ENCODE data around the gene RNF44. TPM values are rescaled to one million over a fixed set of nuclear protein-coding genes. Genes with fewer than 3 reads are reported as not detected.

RNF44 gene
- total RNA-seq, 1 experiment from 2014 or later, result 2.5 TPM

Other genes with a start within 250 kb of the RNF44 start
- gene KIAA1191, start 175.6 kb downstream of the RNF44 start, total RNA-seq (2014; rRNA removed; shearing (Covaris generic)), result 61.0 and 64.9 TPM in 2 replicates
- gene ARL10, start 171.9 kb downstream of the RNF44 start, total RNA-seq (2014; rRNA removed; shearing (Covaris generic)), result 1.3 and 1.4 TPM in 2 replicates
- 27.8 and 28.1 TPM in 2 replicates for gene NOP16, start 148.8 kb downstream of the RNF44 start, total RNA-seq (2014; rRNA removed; shearing (Covaris generic))
- gene HIGD2A, start 148.7 kb downstream of the RNF44 start, total RNA-seq (2014; rRNA removed; shearing (Covaris generic)), result 78.5 and 108 TPM in 2 replicates
- 70.2 and 92.2 TPM in 2 replicates for gene CLTB, start 120.9 kb downstream of the RNF44 start, total RNA-seq (2014; rRNA removed; shearing (Covaris generic))
- gene FAF2, start 89.0 kb downstream of the RNF44 start, total RNA-seq (2014; rRNA removed; shearing (Covaris generic)), result 27.2 and 32.1 TPM in 2 replicates
- not detected in 2 replicates for gene CDHR2, start 11.9 kb upstream of the RNF44 start, total RNA-seq (2014; rRNA removed; shearing (Covaris generic))
- gene GPRIN1, start 72.8 kb upstream of the RNF44 start, total RNA-seq (2014; rRNA removed; shearing (Covaris generic)), result 4.9 and 6.2 TPM in 2 replicates
- gene SNCB, start 93.1 kb upstream of the RNF44 start, total RNA-seq (2014; rRNA removed; shearing (Covaris generic)), result 1.3 TPM in 1 of 2 replicates, not detected in the other
- not detected in 2 replicates for gene EIF4E1B, start 93.3 kb upstream of the RNF44 start, total RNA-seq (2014; rRNA removed; shearing (Covaris generic))
- gene TSPAN17, start 110.1 kb upstream of the RNF44 start, total RNA-seq (2014; rRNA removed; shearing (Covaris generic)), result 18.5 and 23.7 TPM in 2 replicates